Stimulated activated memory B cell treated with anti-CD40 and anti-IgM and Interleukin-4, amounts not matched to agents 10 μg/mL and 1 μg/mL and 100 μg/mL, for 72 hours (primary cell): Measurements from ENCODE around the gene RPL22L1.
"Not testable (repeated sequence)": the region's sequence is repeated elsewhere in the genome, so short reads cannot be mapped to it uniquely, and the experiment has no call there.

Source experiments
- ATAC-seq: fragments of 150-1000 bp; cut with Tn5 transposase; 2 replicates; pipeline ENCODE4 v1.10.0; 2021
- H3K27ac Mint-ChIP-seq: one replicate; pipeline ENCODE4 v1.8.0; 2022; ENCODE audit warnings: mild to moderate bottlenecking, mixed read lengths
- H3K27me3 Mint-ChIP-seq: one replicate; pipeline ENCODE4 v1.8.0; 2022; ENCODE audit warnings: mixed read lengths
- H3K36me3 Mint-ChIP-seq: one replicate; pipeline ENCODE4 v1.8.0; 2022; ENCODE audit warnings: mixed read lengths
- H3K4me1 Mint-ChIP-seq: one replicate; pipeline ENCODE4 v1.8.0; 2022; ENCODE audit warnings: mixed read lengths
- H3K4me3 Mint-ChIP-seq: one replicate; pipeline ENCODE4 v1.8.0; 2022; ENCODE audit warnings: mild to moderate bottlenecking, moderate library complexity, mixed read lengths
- H3K9me3 Mint-ChIP-seq: one replicate; pipeline ENCODE4 v1.8.0; 2022; ENCODE audit warnings: mixed read lengths

The RPL22L1 gene

GRCh38 chr3:170818325-170818724 is 51.7 kb downstream of the RPL22L1 start:
- ATAC-seq, H3K27ac Mint-ChIP-seq, H3K36me3 Mint-ChIP-seq, H3K4me3 Mint-ChIP-seq, H3K9me3 Mint-ChIP-seq, H3K4me1 Mint-ChIP-seq: not testable (repeated sequence)
- H3K27me3 Mint-ChIP-seq = peaks cover 44% of the 10 kb centered on the region

- not testable (repeated sequence) for ATAC-seq
Measured at GRCh38 chr3:170817471-170817870, 52.5 kb downstream of the RPL22L1 start.

GRCh38 chr3:170816841-170817240 is 53.2 kb downstream of the RPL22L1 start:
- Mint-ChIP-seq H3K27me3 (peaks cover 30% of the 10 kb centered on the region), H3K27ac (no peak overlapping the region), H3K4me3 (no peak overlapping the region), H3K4me1 (no peaks in the 10 kb centered on the region), H3K9me3 (no peaks in the 10 kb centered on the region), H3K36me3 (no peaks in the 10 kb centered on the region)
- ATAC-seq = no peak

More at GRCh38 chr3:170817471-170817870, 52.5 kb downstream of the RPL22L1 start:
- H3K27me3 Mint-ChIP-seq = peaks cover 36% of the 10 kb centered on the region
- not testable (repeated sequence) for H3K36me3 Mint-ChIP-seq, H3K9me3 Mint-ChIP-seq, H3K4me3 Mint-ChIP-seq, H3K27ac Mint-ChIP-seq, H3K4me1 Mint-ChIP-seq

GRCh38 chr3:170816341-170816740 is 53.7 kb downstream of the RPL22L1 start:
- Mint-ChIP-seq H3K27me3 (peaks cover 25% of the 10 kb centered on the region), H3K4me3 (no peak overlapping the region), H3K27ac (no peak overlapping the region), H3K9me3 (no peaks in the 10 kb centered on the region), H3K4me1 (no peaks in the 10 kb centered on the region), H3K36me3 (no peaks in the 10 kb centered on the region)
- ATAC-seq = no peak

- H3K4me1 Mint-ChIP-seq = no peaks in the 10 kb centered on the region
- H3K36me3 Mint-ChIP-seq = no peaks in the 10 kb centered on the region
- H3K27me3 Mint-ChIP-seq = peaks cover 21% of the 10 kb centered on the region
- no peak for ATAC-seq
- no peak overlapping the region for H3K4me3 Mint-ChIP-seq
- no peak overlapping the region for H3K27ac Mint-ChIP-seq
- no peaks in the 10 kb centered on the region for H3K9me3 Mint-ChIP-seq
Measured at GRCh38 chr3:170815936-170816335, 54.1 kb downstream of the RPL22L1 start.

GRCh38 chr3:170815340-170815739 is 54.7 kb downstream of the RPL22L1 start:
- no peaks in the 10 kb centered on the region for H3K36me3 Mint-ChIP-seq
- H3K27ac Mint-ChIP-seq = no peak overlapping the region
- H3K27me3 Mint-ChIP-seq = peaks cover 15% of the 10 kb centered on the region
- H3K9me3 Mint-ChIP-seq = no peaks in the 10 kb centered on the region
- ATAC-seq = no peak
- H3K4me3 Mint-ChIP-seq = no peak overlapping the region
- no peaks in the 10 kb centered on the region for H3K4me1 Mint-ChIP-seq
